GM13977 (cell line): ENCODE data around the gene RGS12.

ENCODE experiments used
- DNase-seq: peaks from one replicate; pipeline ENCODE4 v3.0.0; 2012; ENCODE audit warnings: low spot score
- in situ Hi-C: fragments of 300-500 bp; cut with MboI; formaldehyde crosslinking; loops from one replicate; pipeline ENCODE4 v1.12.0; 2022; ENCODE audit warnings: low sequenced_read_pairs, low pct_unique_long_range_greater_than_20kb, mixed read lengths, inconsistent platforms; ENCODE audit not compliant: unreplicated experiment
- TF ChIP-seq, protein P1 (sequence below): IDR thresholded peaks from 2 replicates; pipeline ENCODE4 v1.5.1; 2012; ENCODE audit warnings: mild to moderate bottlenecking, control low read depth; ENCODE audit not compliant: insufficient read depth; ENCODE audit errors: extremely low read depth, missing control alignments

The RGS12 gene

GRCh38 chr4:3269105-3269927 is 23.5 kb upstream of the RGS12 start:
- no peak for DNase-seq
- in situ Hi-C loops = no loop called here
- TF ChIP-seq, protein P1, sequence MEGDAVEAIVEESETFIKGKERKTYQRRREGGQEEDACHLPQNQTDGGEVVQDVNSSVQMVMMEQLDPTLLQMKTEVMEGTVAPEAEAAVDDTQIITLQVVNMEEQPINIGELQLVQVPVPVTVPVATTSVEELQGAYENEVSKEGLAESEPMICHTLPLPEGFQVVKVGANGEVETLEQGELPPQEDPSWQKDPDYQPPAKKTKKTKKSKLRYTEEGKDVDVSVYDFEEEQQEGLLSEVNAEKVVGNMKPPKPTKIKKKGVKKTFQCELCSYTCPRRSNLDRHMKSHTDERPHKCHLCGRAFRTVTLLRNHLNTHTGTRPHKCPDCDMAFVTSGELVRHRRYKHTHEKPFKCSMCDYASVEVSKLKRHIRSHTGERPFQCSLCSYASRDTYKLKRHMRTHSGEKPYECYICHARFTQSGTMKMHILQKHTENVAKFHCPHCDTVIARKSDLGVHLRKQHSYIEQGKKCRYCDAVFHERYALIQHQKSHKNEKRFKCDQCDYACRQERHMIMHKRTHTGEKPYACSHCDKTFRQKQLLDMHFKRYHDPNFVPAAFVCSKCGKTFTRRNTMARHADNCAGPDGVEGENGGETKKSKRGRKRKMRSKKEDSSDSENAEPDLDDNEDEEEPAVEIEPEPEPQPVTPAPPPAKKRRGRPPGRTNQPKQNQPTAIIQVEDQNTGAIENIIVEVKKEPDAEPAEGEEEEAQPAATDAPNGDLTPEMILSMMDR = no peak

- DNase-seq = no peak
- in situ Hi-C loops = no loop called here
Measured at GRCh38 chr4:3269991-3270611, 22.7 kb upstream of the RGS12 start.

GRCh38 chr4:3271131-3271530 is 21.7 kb upstream of the RGS12 start:
- DNase-seq = no peak
- TF ChIP-seq, protein P1 = no peak
- in situ Hi-C loops = no loop called here

More at GRCh38 chr4:3269991-3270611, 22.7 kb upstream of the RGS12 start:
- TF ChIP-seq, protein P1 = no peak

- in situ Hi-C loops = no loop called here
Measured at GRCh38 chr4:3276986-3277385, 15.8 kb upstream of the RGS12 start.

GRCh38 chr4:3280466-3280865 is 12.4 kb upstream of the RGS12 start:
- TF ChIP-seq, protein P1 = no peak
- no peak for DNase-seq
- in situ Hi-C loops = no loop called here

More at GRCh38 chr4:3276986-3277385, 15.8 kb upstream of the RGS12 start:
- no peak for DNase-seq
- TF ChIP-seq, protein P1 = no peak

GRCh38 chr4:3283483-3283882 is 9.3 kb upstream of the RGS12 start:
- TF ChIP-seq, protein P1 = no peak
- in situ Hi-C loops = no loop called here
- DNase-seq = no peak
